ENCODE results near the gene ZBED4. TPM values are rescaled to one million over a fixed set of nuclear protein-coding genes. Genes with fewer than 3 reads are reported as not detected.

The ZBED4 gene
- total RNA-seq, 1 experiment from 2014 or later, result 21.6 TPM

DNA sequence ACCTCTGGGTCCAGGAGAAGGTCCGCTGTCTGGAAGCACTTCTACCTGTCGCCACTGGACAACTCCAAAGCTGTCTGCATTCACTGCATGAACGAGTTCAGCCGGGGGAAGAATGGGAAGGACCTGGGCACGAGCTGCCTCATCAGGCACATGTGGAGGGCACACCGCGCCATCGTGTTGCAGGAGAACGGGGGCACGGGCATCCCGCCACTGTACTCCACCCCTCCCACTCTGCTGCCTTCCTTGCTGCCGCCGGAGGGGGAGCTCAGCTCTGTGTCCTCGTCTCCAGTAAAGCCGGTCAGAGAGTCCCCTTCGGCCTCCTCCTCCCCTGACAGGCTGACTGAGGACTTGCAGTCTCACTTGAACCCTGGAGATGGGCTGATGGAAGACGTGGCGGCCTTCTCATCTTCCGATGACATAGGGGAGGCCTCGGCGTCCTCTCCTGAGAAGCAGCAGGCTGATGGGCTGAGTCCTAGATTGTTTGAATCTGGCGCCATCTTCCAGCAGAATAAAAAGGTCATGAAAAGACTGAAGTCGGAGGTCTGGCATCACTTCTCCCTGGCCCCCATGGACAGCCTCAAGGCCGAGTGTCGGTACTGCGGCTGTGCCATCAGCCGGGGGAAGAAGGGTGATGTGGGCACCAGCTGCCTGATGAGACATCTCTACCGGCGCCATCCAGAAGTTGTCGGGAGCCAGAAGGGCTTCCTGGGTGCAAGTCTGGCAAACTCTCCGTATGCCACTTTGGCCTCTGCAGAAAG is 31.0 kb downstream of the ZBED4 start:
- H3K27ac ChIP-seq (ENCODE audit: low read depth, low read length), result no peak overlapping the region
- no peak overlapping the region for H2AFZ ChIP-seq (ENCODE audit: low read depth, low read length, poor library complexity, severe bottlenecking)
- no TSS peak for BruUV-seq (replicated peaks)
- peaks cover 70% of the 10 kb centered on the region for H3K79me2 ChIP-seq (ENCODE audit: insufficient read depth, low read length)
- H4K20me1 ChIP-seq (ENCODE audit: insufficient read depth), result no peaks in the 10 kb centered on the region
- H3K27me3 ChIP-seq (ENCODE audit: insufficient read depth, low read length), result no peaks in the 10 kb centered on the region
- peaks cover 0 to 12% of the 10 kb centered on the region in 2 experiments; a peak in 3 of 4 replicates for H3K9me3 ChIP-seq (ENCODE audit: control insufficient read depth in 1 of 2, insufficient read depth in 1 of 2, low read depth in 1 of 2, low read length in 2 of 2)
- DNase-seq (ENCODE audit: low read depth, low spot score), result no peak
- peaks cover 18 to 53% of the 10 kb centered on the region in 2 experiments for H3K36me3 ChIP-seq (ENCODE audit: control insufficient read depth in 1 of 2, insufficient read depth in 2 of 2, low read length in 2 of 2)
- ChIA-PET CTCF (no interaction called here), RAD21 (ENCODE audit: low non-redundant PET in 1 of 2, low total read pairs in 2 of 2, uncharacterized antibody in 2 of 2, unreplicated experiment in 2 of 2) (no interaction called here), POLR2A (no interaction called here)
- no peak for TF ChIP-seq EZH2phosphoT487 (IDR thresholded peaks at IDR 0.05; ENCODE audit: borderline replicate concordance)
- TF ChIP-seq YY1 (IDR thresholded peaks at IDR 0.05; ENCODE audit: extremely low read depth, insufficient replicate concordance, low read depth, low read length), result no peak
- TF ChIP-seq EGR1 (IDR thresholded peaks at IDR 0.05; ENCODE audit: low read depth), result no peak
- TF ChIP-seq ZFX (IDR thresholded peaks at IDR 0.05), result no peak
- TF ChIP-seq POLR2AphosphoS5 (IDR thresholded peaks at IDR 0.05; ENCODE audit: low read depth, low read length), result no peak
- TF ChIP-seq, protein P1, sequence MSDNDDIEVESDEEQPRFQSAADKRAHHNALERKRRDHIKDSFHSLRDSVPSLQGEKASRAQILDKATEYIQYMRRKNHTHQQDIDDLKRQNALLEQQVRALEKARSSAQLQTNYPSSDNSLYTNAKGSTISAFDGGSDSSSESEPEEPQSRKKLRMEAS (IDR thresholded peaks at IDR 0.05), result no peak
- TF ChIP-seq EZH2 (IDR thresholded peaks at IDR 0.05), result no peak
- TF ChIP-seq JUND (IDR thresholded peaks at IDR 0.05), result no peak
- TF ChIP-seq FOSL1 (IDR thresholded peaks at IDR 0.05; ENCODE audit: low read depth), result no peak
- no peak for TF ChIP-seq CBX3 (IDR thresholded peaks at IDR 0.05; ENCODE audit: low read depth)
- TF ChIP-seq TCF7L2 (IDR thresholded peaks at IDR 0.05; ENCODE audit: borderline replicate concordance, extremely low read depth, insufficient read depth, insufficient read length), result no peak
- TF ChIP-seq, protein P2, sequence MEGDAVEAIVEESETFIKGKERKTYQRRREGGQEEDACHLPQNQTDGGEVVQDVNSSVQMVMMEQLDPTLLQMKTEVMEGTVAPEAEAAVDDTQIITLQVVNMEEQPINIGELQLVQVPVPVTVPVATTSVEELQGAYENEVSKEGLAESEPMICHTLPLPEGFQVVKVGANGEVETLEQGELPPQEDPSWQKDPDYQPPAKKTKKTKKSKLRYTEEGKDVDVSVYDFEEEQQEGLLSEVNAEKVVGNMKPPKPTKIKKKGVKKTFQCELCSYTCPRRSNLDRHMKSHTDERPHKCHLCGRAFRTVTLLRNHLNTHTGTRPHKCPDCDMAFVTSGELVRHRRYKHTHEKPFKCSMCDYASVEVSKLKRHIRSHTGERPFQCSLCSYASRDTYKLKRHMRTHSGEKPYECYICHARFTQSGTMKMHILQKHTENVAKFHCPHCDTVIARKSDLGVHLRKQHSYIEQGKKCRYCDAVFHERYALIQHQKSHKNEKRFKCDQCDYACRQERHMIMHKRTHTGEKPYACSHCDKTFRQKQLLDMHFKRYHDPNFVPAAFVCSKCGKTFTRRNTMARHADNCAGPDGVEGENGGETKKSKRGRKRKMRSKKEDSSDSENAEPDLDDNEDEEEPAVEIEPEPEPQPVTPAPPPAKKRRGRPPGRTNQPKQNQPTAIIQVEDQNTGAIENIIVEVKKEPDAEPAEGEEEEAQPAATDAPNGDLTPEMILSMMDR (IDR thresholded peaks at IDR 0.05 in 2 of 3, conservative IDR thresholded peaks at IDR 0.05 in 1 of 3; ENCODE audit: borderline replicate concordance in 1 of 3, insufficient read depth in 1 of 3, low read depth in 2 of 3, low read length in 2 of 3), result no peak
- no peak for TF ChIP-seq RAD21 (IDR thresholded peaks at IDR 0.05; ENCODE audit: low read depth)
- TF ChIP-seq, protein P3, sequence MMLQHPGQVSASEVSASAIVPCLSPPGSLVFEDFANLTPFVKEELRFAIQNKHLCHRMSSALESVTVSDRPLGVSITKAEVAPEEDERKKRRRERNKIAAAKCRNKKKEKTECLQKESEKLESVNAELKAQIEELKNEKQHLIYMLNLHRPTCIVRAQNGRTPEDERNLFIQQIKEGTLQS (IDR thresholded peaks at IDR 0.05), result no peak
- TF ChIP-seq ZNF274 (IDR thresholded peaks at IDR 0.05; ENCODE audit: low read depth, low read length), result no peak
- TF ChIP-seq, protein P4, sequence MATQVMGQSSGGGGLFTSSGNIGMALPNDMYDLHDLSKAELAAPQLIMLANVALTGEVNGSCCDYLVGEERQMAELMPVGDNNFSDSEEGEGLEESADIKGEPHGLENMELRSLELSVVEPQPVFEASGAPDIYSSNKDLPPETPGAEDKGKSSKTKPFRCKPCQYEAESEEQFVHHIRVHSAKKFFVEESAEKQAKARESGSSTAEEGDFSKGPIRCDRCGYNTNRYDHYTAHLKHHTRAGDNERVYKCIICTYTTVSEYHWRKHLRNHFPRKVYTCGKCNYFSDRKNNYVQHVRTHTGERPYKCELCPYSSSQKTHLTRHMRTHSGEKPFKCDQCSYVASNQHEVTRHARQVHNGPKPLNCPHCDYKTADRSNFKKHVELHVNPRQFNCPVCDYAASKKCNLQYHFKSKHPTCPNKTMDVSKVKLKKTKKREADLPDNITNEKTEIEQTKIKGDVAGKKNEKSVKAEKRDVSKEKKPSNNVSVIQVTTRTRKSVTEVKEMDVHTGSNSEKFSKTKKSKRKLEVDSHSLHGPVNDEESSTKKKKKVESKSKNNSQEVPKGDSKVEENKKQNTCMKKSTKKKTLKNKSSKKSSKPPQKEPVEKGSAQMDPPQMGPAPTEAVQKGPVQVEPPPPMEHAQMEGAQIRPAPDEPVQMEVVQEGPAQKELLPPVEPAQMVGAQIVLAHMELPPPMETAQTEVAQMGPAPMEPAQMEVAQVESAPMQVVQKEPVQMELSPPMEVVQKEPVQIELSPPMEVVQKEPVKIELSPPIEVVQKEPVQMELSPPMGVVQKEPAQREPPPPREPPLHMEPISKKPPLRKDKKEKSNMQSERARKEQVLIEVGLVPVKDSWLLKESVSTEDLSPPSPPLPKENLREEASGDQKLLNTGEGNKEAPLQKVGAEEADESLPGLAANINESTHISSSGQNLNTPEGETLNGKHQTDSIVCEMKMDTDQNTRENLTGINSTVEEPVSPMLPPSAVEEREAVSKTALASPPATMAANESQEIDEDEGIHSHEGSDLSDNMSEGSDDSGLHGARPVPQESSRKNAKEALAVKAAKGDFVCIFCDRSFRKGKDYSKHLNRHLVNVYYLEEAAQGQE (IDR thresholded peaks at IDR 0.05; ENCODE audit: low read depth), result no peak
- TF ChIP-seq SIN3A (IDR thresholded peaks at IDR 0.05; ENCODE audit: low read depth), result no peak
- intact Hi-C loops (cut with micrococcal nuclease), result no loop called here
- no peak overlapping the region for H3K4me2 ChIP-seq (ENCODE audit: low read length)
- no peak overlapping the region for H3K9ac ChIP-seq (ENCODE audit: low read length)
- H3K4me1 ChIP-seq (ENCODE audit: control insufficient read depth in 1 of 2, insufficient read depth in 2 of 2, low read length in 2 of 2), result no peaks in the 10 kb centered on the region
- no peaks in the 10 kb centered on the region for H3K9me2 ChIP-seq (ENCODE audit: insufficient read depth)
- ATAC-seq, result no peak
- no peak overlapping the region for H3K4me3 ChIP-seq (replicated peaks in 1 of 2; ENCODE audit: low read depth in 1 of 2, low read length in 2 of 2)
